Measurements from ENCODE around the gene SAP25. TPM values are rescaled to one million over a fixed set of nuclear protein-coding genes. Genes with fewer than 3 reads are reported as not detected.
"Not testable (repeated sequence)": the region's sequence is repeated elsewhere in the genome, so short reads cannot be mapped to it uniquely, and the experiment has no call there.

Gene SAP25
- total and polyA plus RNA-seq, 2 experiments from 2014 or later, result 3.8 to 4.1 TPM

- no peak for TF ChIP-seq ZNF462 (CRISPR knock-in tag; IDR thresholded peaks at IDR 0.05)
- TF ChIP-seq NANOG (IDR thresholded peaks at IDR 0.05; ENCODE audit: borderline replicate concordance), result no peak
- TF ChIP-seq POLR2AphosphoS5 (IDR thresholded peaks at IDR 0.05; ENCODE audit: low read depth), result no peak
- no peak for TF ChIP-seq CTCF (conservative IDR thresholded peaks at IDR 0.05; ENCODE audit: low read depth in 2 of 2)
- no peak for TF ChIP-seq ZNF114 (CRISPR knock-in tag; IDR thresholded peaks at IDR 0.05)
Measured at GRCh38 chr7:100553032-100553431, 20.7 kb downstream of the SAP25 start (continued).

GRCh38 chr7:100552532-100552931, 21.2 kb downstream of the SAP25 start:
- no peaks in the 10 kb centered on the region for H4K20me1 ChIP-seq (replicated peaks; ENCODE audit: insufficient read depth)
- no peak overlapping the region for H3K27ac ChIP-seq (ENCODE audit: low read depth)
- H3K4me1 ChIP-seq (ENCODE audit: insufficient read depth), result no peaks in the 10 kb centered on the region
- TF ChIP-seq ZNF114 (CRISPR knock-in tag; IDR thresholded peaks at IDR 0.05), result no peak
- no peak for TF ChIP-seq CREB1 (CRISPR knock-in tag; IDR thresholded peaks at IDR 0.05; ENCODE audit: low read depth)
- no peak for TF ChIP-seq ETS1 (IDR thresholded peaks at IDR 0.05)
- TF ChIP-seq NANOG (IDR thresholded peaks at IDR 0.05; ENCODE audit: borderline replicate concordance), result no peak
- H3K27me3 Mint-ChIP-seq (ENCODE audit: insufficient read depth, low read depth, poor library complexity), result no peaks in the 10 kb centered on the region
- H3K27me3 ChIP-seq (ENCODE audit: insufficient read depth), result no peaks in the 10 kb centered on the region
- no peak for ATAC-seq
- H3K9me3 Mint-ChIP-seq, result no peaks in the 10 kb centered on the region; the same call in 2 of the 3 replicates
- H3F3A ChIP-seq (replicated peaks; ENCODE audit: low read depth), result no peaks in the 10 kb centered on the region
- no peak for DNase-seq (ENCODE audit: low spot score)
- H2AFZ ChIP-seq, result no peak overlapping the region
- no peaks in the 10 kb centered on the region for H3K79me2 ChIP-seq (replicated peaks; ENCODE audit: insufficient read depth)
- no peak overlapping the region for H3K4me2 ChIP-seq
- H3K27ac Mint-ChIP-seq, result no peak overlapping the region
- no peak overlapping the region for H3K4me3 Mint-ChIP-seq
- H3K36me3 Mint-ChIP-seq (ENCODE audit: low read depth), result peaks cover 15% of the 10 kb centered on the region
- H3K4me3 ChIP-seq, result no peak overlapping the region
- peaks cover 4% of the 10 kb centered on the region; the same call in 2 of the 3 replicates for H3K4me1 Mint-ChIP-seq
- no peaks in the 10 kb centered on the region; the same call in 1 of the 2 replicates for H3K36me3 ChIP-seq (ENCODE audit: insufficient read depth)
- H3K9me2 ChIP-seq (ENCODE audit: insufficient read depth), result no peaks in the 10 kb centered on the region

GRCh38 chr7:100548446-100548845, 25.3 kb downstream of the SAP25 start:
- DNase-seq (ENCODE audit: low spot score); ATAC-seq; H3K36me3 ChIP-seq (ENCODE audit: insufficient read depth); H3K4me2 ChIP-seq; H2AFZ ChIP-seq; H3K9me2 ChIP-seq (ENCODE audit: insufficient read depth); H4K20me1 ChIP-seq (replicated peaks; ENCODE audit: insufficient read depth); H3K27ac Mint-ChIP-seq; H3K27me3 Mint-ChIP-seq (ENCODE audit: insufficient read depth, low read depth, poor library complexity); H3K36me3 Mint-ChIP-seq (ENCODE audit: low read depth); H3K27ac ChIP-seq (ENCODE audit: low read depth); H3K4me3 ChIP-seq; H3K27me3 ChIP-seq (ENCODE audit: insufficient read depth); H3K9me3 Mint-ChIP-seq; H3K4me3 Mint-ChIP-seq: not testable (repeated sequence)
- peaks cover 45% of the 10 kb centered on the region for H3K4me1 Mint-ChIP-seq
- H3F3A ChIP-seq (replicated peaks; ENCODE audit: low read depth), result peaks cover 12% of the 10 kb centered on the region; the same call in 1 of the 2 replicates
- peaks cover 33% of the 10 kb centered on the region for H3K4me1 ChIP-seq (ENCODE audit: insufficient read depth)
- peaks cover 13% of the 10 kb centered on the region for H3K79me2 ChIP-seq (replicated peaks; ENCODE audit: insufficient read depth)
